GM19099 (cell line): Measurements from ENCODE around the gene MYRIP.

Experiments used
- POLR2A ChIP-seq: IDR thresholded peaks from 3 replicates; pipeline ENCODE4 v1.6.1; 2011; ENCODE audit warnings: low read depth; ENCODE audit not compliant: insufficient read length; ENCODE audit errors: extremely low read depth

Gene MYRIP

DNA sequence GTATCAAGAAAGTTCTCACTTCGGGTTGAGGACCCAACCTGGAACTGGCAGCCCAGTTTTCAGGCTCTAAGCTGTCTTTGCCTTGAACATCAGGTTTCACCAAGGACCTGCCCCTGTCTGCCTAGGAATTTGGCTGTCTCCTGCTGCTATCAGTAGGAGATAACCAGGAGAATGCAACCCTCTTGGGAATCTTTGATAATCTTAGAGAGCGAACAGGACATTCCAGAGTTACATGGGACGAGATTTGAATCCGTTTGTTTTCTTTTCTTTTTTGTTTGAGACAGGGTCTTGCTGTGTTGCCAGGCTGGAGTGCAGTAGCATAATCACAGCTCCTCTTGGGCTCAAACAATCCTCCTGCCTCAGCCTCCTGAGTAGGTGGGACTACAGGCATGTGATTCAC is 482.1 kb downstream of the MYRIP start:
- TF ChIP-seq POLR2A, result no peak

DNA sequence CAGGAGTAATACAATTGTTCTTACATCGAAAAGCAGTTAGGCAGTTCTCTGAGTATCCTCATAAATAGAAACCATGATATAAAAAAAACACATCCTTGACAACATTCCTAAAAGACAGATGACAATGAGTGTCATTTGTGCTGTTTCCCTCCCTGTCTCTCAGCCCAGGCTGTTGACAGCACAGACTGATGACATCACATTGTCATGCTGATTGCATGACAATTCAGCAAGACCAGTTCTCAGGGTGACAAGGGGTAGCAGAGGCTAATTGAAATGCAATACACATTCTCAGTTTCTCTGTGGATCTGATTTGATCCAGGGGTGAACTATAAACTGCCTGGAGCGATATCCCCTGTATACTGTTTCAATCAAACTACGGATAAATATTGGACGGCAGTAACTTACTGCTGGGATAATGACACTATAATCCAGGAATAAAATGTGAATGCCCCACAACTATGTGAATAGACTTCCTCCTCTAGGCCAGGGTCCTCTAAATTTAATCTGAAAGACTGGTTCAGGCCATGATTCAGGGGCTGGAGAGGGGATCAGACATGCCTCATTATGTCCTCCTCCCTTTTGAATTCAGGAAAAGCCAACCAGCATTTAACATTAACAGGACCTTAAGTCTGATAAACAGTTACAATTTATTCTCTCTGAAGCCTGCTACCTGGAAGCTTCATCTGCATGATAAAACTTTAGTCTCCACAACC is 483.4 kb downstream of the MYRIP start:
- TF ChIP-seq POLR2A, result no peak

DNA sequence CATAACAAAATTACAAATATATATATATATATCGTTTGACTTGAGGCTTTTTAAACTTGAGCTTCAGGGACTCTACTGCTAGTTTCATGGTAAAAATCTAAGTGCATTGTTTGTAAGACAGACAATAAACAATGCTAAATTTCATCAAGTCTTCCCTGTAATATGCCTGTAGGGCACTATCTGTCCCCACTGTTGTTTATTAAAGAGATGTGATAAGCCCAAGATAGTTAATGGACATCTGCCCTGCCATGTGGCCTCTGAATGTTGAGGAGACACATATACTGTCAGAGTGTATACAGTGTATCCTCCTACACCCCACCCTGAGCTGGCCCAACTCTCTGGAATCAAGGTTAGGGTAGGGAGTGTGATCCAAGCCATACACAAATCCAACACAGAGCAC is 485.0 kb downstream of the MYRIP start:
- no peak for TF ChIP-seq POLR2A

DNA sequence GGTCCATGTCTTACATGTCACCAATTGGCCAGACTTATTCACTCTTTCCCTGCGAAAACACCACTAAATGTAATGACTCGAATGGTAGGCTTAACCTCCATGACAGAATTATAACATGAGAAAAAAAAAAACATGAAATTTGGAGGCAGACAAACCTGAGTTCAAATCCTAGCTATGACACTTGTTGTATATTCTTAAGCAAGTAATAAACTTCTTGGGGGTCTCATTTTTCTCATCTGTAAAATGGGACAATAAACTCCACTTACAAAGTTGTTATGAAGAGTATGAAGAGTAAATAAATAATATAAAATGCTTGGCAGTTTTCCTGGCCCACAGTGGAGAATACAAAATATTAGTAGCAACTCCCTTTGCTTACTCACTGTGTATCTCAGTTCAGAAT is 488.7 kb downstream of the MYRIP start:
- TF ChIP-seq POLR2A, result no peak

DNA sequence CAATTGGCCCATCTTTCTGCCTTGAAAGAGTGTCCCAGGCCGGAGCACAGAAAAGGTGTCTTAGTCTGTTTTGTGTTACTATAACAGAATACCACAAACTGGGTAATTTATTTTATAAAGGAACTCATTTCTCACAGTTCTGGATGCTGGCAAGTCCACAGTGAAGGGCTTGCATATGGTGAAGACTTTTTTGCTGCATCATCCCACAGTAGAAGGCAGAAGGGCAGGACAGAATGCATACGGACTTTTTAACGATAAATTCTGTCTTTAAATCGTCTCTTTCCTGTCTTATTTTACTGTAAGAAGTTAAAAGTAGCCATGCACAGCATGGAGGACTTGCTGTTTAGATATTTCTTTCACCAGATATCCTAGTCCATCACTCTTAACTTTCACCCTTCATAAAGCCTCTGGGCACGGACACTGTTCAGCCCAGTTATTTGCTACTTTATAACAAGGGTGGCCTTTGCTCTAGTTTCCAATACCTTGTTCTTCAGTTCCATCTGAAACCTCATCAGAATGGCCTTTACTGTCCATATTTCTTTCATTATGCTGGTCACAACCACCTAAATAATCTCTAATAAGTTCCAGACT is 489.8 kb downstream of the MYRIP start:
- no peak for TF ChIP-seq POLR2A

DNA sequence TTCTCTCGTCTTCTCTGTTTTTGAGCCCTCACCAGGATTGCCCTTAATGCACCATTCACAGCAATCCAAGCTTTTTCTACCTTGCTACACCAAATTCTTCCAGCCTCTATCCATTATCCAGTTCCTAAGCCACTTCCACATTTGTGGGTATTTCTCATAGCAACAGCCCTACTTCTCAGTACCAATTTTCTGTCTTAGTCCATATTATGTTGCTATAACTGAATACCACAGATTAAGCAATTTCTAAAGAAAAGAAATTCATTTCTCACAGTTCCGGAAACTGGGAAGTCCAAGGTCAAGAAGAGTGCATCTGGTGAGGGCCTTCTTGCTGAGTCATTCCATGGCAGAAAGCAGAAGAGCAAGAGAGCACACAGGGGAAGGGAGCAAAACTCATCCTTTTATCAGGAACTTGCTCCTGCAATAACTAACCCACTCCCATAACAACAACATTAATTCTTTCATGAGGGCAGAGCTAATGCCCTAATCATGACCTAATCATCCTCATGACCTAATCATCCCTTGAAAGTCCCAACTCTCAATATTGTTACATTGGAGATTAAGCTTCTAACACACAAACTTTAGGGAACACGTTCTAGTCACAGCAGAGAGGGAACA is 490.4 kb downstream of the MYRIP start:
- TF ChIP-seq POLR2A, result no peak

DNA sequence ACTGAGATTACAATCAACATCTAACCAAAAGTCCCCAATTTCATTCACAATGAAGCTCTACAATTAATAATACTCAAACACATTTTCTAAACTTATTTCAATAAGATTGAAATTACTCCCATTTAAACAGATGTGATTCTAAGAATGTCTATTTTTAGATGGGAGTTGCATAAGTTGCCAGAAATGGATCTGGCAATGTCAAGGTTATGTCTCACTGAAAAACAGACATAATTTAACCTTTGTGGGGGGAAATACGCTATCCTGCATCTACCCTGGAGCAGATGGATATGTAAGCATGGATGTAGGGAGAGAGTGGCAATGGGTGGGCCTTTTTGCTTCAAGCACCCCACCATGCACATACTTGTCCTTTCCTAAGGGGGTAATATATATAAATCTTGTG is 493.4 kb downstream of the MYRIP start:
- TF ChIP-seq POLR2A, result no peak

DNA sequence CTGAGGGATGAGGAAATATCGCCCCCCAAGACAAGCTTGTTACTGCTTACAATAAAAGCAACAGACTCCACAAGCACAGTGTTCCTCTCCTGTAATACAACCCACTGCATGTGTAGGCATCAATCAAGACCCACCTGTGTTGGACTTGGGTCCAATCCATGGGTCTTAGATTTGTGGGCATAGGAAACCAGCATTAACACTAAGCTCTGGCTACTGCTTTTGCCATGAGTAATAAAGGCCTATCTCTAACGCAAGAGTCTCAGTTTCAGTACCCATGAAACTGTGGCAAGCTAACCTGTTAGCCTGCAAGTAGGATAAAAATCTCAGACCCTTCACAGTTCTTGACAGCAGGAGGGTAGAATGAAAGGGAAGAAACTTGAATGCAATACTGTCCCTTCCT is 494.9 kb downstream of the MYRIP start:
- no peak for TF ChIP-seq POLR2A

DNA sequence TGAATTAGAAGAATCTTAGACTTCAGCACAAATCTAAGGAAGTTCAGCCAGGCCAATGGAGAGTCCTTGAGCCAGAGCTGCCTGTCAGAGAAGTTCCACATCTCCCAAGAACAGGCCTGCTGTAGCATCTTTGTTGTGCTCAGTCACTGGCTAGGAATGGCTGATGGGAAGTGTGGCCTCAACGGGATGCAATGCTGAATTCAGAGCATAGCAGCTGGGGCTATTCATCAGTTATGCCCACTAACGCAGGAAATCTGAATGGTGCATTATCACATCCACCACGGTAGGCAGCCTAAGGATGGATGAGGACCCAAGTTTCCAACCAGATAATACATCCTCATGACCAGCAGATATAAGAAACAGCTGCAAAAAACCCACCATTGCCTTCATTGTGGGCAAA is 496.9 kb downstream of the MYRIP start:
- TF ChIP-seq POLR2A, result no peak

DNA sequence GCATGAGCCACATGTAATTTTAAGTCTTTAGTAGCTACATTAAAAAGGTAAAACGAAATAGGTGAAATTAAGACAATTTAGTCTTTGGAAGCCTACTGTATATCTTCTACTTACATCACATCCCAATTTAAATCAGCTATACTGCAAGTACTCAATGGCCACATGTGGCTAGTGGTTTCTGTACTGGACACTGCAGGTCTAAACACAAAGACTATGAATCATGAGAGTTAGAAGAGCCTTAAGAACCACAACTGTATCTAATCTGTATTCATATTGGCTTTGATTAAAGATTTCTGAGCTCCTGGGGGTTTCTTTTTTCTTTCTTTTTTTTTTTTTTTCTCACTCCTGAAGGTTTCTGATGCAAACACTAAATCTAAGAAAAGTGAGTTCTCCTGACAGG is 497.8 kb downstream of the MYRIP start:
- TF ChIP-seq POLR2A, result no peak

DNA sequence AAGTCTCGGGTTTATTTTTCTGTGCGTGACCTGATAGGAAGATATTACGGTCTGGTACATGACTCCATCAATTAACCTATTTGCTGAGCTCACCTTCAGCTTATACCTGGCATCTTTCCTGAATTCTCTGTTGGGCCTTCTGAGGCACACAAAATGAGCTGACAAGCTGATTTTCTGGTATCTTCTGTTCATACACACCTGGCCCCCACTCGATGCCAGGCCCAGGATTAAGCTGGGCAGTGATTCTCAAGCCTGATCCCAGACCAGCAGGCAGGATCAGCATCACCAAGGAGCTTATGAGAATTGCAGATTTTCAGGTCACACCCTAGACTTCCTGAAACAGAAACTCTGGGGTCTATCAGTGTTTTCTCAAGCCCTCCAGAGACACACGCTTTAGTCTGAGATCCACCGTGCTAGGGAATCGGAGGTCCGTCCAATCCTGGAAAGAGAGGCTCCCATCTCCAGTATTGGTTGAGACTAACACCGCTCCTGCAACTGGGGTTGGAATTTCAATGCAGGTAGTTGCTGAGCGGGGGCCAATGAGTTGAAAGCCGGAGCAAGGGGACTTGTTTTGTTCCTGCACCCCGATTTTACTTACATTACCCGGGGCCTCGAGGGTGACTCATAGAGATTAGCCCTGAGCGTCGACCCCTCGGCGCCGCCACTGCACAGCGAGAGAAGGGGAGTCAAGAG is 499.5 kb downstream of the MYRIP start:
- TF ChIP-seq POLR2A, result no peak

DNA sequence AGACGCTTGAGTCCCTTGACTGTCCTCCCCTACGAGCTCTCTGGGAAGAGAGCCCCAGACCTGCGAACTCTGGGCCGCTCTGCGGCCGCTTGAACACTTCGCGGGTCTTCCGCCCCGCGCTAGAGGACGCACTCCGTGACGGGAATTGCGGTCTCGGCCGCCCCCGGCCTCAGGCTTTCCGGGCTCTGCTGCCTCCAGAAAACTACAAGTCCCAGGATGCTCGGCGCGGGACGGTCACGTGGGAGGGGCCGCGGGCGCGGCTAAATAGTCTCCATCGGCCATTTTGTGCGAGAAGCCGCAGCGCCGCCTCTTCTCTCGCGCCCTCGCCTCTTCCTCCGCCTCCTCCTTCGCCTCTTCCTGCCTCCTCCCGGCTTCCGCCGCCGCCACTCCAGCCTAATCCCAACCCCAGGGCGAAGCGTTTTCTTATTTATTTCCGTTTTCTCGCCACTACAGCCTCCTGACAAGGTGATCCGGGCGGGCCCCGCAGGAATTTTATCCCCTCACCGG is 500.1 kb downstream of the MYRIP start, which contains the start of gene EIF1B:
TSS of gene EIF1B (plus strand) at position 290 of the 507 bp plus-strand sequence. CDS start 235 bp downstream, outside the sequence.
- TF ChIP-seq POLR2A, result peak; percentile 92
